HL-60 (cell line): ENCODE results near the gene TMEM63C.

Source experiments
- CTCF ChIP-seq: IDR thresholded peaks from one replicate; pipeline ENCODE4 v1.5.1; 2011; ENCODE audit warnings: low read length, control low read depth, inconsistent platforms; ENCODE audit not compliant: insufficient read depth
- POLR2AphosphoS5 ChIP-seq: IDR thresholded peaks from 2 replicates; pipeline ENCODE4 v1.6.1; 2012; ENCODE audit warnings: low read depth
- REST ChIP-seq: IDR thresholded peaks from 2 replicates; pipeline ENCODE4 v1.6.1; 2012; ENCODE audit warnings: low read depth; ENCODE audit not compliant: insufficient replicate concordance

- no peak for TF ChIP-seq REST
- no peak for TF ChIP-seq CTCF
- TF ChIP-seq POLR2AphosphoS5, result no peak
Measured at GRCh38 chr14:77284466-77284865, 102.9 kb downstream of the TMEM63C start.
